GM19193 (cell line): ENCODE results near the gene MKRN2.

ENCODE experiments used
- POLR2A ChIP-seq: IDR thresholded peaks from 4 replicates; pipeline ENCODE4 v1.6.1; 2011; ENCODE audit not compliant: insufficient read depth, insufficient read length; ENCODE audit errors: extremely low read depth

The MKRN2 gene

GRCh38 chr3:12544652-12545472 lies 12.0 kb upstream of the MKRN2 start:
- no peak for TF ChIP-seq POLR2A

GRCh38 chr3:12545473-12545791 lies 11.5 kb upstream of the MKRN2 start, which contains the start of gene MKRN2OS:
TSS of gene MKRN2OS (minus strand) at chr3:12545499. CDS start at chr3:12545464, 35 bp downstream.
- no peak for TF ChIP-seq POLR2A

- TF ChIP-seq POLR2A: no peak
These were observed 6.7 kb upstream of the MKRN2 start for GRCh38 chr3:12549971-12550760.

GRCh38 chr3:12553921-12554391 lies 2.9 kb upstream of the MKRN2 start:
- peak; percentile 49 for TF ChIP-seq POLR2A

GRCh38 chr3:12556314-12556689 lies 585 bp upstream of the MKRN2 start:
- TF ChIP-seq POLR2A: no peak

GRCh38 chr3:12557473-12558100 lies 700 bp downstream of the MKRN2 start:
- TF ChIP-seq POLR2A: no peak

- TF ChIP-seq POLR2A: no peak
These were observed 1.8 kb downstream of the MKRN2 start for GRCh38 chr3:12558706-12559105.

GRCh38 chr3:12559520-12559919 lies 2.6 kb downstream of the MKRN2 start:
- no peak for TF ChIP-seq POLR2A

GRCh38 chr3:12560505-12561190 lies 3.8 kb downstream of the MKRN2 start:
- no peak for TF ChIP-seq POLR2A

GRCh38 chr3:12561397-12561796 lies 4.5 kb downstream of the MKRN2 start:
- no peak for TF ChIP-seq POLR2A

GRCh38 chr3:12562451-12562850 lies 5.6 kb downstream of the MKRN2 start:
- no peak for TF ChIP-seq POLR2A

GRCh38 chr3:12566976-12567375 lies 10.1 kb downstream of the MKRN2 start:
- TF ChIP-seq POLR2A: no peak

GRCh38 chr3:12568747-12569146 lies 11.9 kb downstream of the MKRN2 start:
- TF ChIP-seq POLR2A: no peak

- no peak for TF ChIP-seq POLR2A
These were observed 12.9 kb downstream of the MKRN2 start for GRCh38 chr3:12569836-12570235.

GRCh38 chr3:12571986-12572385 lies 15.1 kb downstream of the MKRN2 start:
- no peak for TF ChIP-seq POLR2A
